HL-60/S4 treated with retinoic acid at 250 ng/mL for 4 days and 3 days (cell line): ENCODE data around the gene THEMIS.
"Not testable (repeated sequence)": the region's sequence is repeated elsewhere in the genome, so short reads cannot be mapped to it uniquely, and the experiment has no call there.

ENCODE experiments used
- in situ Hi-C: fragments of 300-500 bp; cut with MboI; formaldehyde crosslinking; loops from 2 replicates; pipeline ENCODE4 v1.7.0; 2022; ENCODE audit warnings: low sequenced_read_pairs

Gene THEMIS, protein sequence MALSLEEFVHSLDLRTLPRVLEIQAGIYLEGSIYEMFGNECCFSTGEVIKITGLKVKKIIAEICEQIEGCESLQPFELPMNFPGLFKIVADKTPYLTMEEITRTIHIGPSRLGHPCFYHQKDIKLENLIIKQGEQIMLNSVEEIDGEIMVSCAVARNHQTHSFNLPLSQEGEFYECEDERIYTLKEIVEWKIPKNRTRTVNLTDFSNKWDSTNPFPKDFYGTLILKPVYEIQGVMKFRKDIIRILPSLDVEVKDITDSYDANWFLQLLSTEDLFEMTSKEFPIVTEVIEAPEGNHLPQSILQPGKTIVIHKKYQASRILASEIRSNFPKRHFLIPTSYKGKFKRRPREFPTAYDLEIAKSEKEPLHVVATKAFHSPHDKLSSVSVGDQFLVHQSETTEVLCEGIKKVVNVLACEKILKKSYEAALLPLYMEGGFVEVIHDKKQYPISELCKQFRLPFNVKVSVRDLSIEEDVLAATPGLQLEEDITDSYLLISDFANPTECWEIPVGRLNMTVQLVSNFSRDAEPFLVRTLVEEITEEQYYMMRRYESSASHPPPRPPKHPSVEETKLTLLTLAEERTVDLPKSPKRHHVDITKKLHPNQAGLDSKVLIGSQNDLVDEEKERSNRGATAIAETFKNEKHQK

DNA sequence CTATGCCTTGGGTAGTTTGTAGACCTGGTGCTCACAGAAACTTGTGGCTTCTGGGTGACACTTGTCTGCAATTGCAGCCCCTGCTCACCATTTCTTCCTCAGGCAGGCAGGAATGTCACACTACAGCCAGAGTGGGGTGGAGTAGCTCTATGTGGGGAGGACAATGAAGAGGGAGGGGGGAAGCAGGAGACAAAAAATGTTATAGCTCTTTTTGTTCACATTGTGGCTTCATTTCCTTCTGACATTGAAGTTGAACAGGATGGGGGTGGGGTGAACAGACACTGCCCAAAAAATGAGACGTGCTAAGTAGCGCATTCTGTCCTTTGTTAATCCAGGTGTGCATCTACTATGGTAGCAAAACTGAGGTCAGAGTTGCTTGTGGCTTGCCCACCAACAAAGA is at the start of gene THEMIS:
Gene THEMIS (minus strand): TSS at position 124 of the 400 bp plus-strand sequence. CDS start 126 bp downstream, outside the sequence.
- in situ Hi-C loops: no loop called here

DNA sequence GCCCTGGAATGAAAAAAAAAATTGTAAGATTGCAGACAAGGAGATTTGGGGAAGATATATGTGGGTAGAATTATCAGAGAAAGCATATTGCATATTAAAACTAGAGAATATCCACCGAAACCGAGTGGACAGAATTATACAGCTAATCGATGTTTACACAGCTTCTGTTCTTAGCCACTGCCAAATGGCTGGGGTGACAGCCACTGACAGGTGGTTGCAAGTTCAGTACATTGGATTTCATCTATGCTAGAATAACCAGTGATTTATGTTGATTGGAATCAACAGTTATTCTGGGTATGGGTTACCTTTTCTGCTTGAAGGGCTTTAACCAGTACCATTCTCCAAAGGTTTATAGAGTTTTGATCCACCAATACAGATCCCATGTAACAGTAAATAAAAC is 48.4 kb upstream of the THEMIS start:
- in situ Hi-C loops: no loop called here

DNA sequence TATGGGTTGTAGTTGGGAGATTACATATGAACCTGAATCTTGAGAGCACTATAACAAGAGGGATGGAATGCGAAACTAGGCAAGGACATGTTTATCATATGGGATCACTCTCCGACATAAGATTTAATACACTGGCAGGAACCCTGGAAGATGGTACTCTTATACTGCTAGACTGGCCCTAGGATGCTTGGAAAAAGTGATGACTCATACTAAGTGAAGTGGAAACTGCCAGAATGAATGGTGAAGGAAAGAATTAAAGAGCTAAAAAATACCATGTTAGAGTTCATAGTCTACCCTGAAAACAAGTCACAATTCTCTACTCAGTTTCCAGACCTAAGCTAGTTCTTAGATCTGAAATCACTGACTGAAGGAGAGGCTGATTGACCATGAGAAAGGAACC is 45.5 kb upstream of the THEMIS start:
- in situ Hi-C loops: no loop called here

DNA sequence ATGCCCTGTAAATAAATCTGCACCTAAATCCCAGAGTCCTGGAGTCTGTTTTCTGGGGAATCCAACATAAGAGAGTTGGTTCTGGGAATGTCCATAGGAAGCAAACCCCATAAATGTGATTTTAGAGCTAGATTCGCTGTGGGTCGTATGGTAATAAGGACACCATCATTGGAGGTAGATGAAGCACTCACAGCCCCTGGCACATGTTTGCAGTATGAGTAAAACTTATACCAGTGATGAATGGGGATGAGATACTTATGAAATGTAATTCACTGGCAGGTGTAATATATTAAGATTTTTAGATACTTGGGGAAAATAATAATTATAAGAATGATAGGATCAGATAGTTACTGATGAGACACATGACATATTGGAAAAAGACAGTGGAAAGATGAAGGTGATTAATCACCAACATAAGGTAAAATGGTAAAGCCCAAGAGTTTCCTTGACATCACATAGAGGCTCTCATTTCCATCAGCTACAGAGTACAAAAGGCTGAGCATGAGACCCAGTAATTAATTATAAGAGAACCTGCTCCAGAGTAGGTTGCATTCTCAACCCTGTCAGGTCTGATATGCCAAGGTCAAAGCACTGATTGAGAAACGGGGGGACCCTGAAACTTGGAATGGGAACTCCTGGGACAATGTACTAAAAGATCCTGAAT is 44.7 kb upstream of the THEMIS start:
- in situ Hi-C loops: no loop called here

DNA sequence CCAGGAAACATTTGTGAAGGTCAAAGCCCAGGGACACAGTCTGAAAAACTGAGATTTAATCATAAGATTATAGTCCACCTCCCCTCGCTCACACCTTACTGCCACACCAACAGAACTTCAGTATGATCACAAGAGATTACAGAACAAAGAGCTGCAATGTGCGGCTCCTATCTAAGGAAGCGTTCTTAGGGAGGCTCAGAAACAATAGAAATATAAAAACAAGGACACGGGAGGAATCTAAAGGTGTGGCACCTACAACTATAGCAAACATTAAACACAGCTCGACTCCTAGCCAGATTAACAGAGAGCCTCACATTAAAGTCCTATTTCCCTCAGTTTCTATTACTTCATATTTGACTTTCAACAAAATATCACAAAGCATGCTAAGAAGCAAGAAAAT is 40.4 kb upstream of the THEMIS start:
- in situ Hi-C loops: no loop called here

DNA sequence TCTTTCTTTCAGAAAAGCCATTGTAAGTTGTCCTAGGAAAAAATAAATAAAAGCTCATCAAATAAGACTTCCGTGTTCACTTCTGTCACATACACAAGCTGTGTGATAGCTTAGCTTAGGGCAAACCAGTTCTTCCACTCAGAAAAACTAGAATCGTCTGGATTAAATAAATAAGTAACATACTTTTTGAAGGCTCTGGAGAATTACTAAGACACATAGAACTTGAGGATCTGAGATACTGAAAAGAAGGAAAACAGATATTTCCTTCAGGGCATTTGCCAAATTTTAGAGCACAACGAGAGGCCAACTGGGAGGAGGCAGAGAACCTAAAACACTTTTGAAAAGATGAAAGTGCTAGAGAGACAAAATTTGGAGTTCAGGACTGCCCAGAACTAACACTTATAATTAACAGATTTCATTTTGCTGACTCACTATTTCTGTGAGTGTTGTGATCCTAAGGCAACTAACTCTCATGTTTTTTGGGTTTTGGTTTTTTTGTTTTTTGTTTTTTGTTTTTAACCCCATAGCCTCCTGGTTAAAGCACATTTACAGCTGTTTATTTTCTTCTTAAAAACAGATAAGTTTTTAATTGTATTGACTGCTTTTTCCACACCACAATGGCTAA is 38.7 kb upstream of the THEMIS start:
- in situ Hi-C loops: no loop called here

DNA sequence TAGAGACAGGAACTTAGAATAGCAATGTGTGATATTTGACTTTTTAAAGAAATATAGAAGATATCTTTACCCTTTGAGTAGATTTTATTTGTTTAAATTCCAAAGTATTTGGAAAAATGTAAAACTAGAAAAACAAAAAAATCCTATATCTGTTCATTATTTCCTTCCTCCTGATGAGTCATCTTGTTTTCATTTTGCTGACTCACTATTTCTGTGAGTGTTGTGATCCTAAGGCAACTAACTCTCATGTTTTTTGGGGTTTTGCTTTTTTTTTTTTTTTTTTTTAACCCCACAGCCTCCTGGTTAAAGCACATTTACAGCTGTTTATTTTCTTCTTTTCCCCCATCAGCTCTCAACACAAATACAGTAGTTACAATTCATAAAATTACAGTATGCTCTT is 37.8 kb upstream of the THEMIS start:
- in situ Hi-C loops: no loop called here

DNA sequence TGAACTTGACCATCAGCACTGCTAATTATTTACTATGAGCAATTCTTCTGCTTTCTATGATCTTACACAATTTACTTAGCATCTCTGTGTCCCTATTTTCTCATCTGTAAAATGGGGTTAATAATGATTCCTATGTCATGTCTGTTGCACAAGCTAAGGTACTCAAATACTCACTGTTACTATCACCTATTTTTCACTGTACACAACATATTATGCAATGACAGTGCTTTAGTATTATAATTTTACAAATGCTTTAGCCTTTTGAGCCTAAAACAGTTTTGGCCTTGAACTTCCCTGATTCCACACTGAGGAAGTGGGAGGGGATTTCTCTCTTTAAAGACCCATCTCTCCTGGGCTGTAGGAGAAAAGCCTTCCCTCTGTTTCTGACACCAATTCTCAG is 36.9 kb upstream of the THEMIS start:
- in situ Hi-C loops: no loop called here

DNA sequence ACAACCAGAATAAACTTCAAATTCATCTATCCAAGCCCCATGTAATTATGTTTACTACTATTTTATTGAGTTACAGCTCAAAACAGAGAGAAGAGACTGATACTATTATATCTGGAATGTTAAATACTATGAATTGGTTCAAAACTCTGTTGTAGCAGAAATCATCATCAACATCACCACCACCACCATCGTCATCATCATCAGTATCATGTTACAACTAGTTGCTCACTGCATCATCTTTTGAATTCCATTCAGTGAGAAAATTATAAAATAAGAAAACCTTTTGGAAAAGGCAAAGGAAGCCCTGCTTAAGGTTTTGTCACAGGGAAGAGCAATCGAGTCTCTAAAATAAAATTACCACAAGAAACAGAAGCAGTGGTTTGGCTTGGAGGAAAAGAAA is 36.2 kb upstream of the THEMIS start:
- in situ Hi-C loops: no loop called here

DNA sequence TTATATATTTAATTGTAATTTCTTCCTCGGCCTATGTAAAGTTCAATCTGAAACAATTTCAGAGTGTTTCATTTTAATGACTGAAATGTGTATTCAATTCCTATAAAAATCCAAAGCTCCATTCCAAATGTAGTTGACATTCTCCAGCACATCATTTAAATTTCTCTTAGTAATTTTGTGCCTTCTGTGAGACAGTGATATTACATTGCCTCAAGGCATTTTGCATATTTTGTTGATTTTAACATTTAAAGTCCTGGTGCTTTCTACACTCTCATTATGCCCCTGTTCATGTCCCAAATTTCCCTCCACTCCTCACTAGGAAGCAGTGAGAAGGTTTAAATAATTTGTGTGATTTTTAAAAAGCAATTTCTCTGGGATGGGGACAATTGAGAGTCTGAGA is 34.1 kb upstream of the THEMIS start:
- in situ Hi-C loops: no loop called here

DNA sequence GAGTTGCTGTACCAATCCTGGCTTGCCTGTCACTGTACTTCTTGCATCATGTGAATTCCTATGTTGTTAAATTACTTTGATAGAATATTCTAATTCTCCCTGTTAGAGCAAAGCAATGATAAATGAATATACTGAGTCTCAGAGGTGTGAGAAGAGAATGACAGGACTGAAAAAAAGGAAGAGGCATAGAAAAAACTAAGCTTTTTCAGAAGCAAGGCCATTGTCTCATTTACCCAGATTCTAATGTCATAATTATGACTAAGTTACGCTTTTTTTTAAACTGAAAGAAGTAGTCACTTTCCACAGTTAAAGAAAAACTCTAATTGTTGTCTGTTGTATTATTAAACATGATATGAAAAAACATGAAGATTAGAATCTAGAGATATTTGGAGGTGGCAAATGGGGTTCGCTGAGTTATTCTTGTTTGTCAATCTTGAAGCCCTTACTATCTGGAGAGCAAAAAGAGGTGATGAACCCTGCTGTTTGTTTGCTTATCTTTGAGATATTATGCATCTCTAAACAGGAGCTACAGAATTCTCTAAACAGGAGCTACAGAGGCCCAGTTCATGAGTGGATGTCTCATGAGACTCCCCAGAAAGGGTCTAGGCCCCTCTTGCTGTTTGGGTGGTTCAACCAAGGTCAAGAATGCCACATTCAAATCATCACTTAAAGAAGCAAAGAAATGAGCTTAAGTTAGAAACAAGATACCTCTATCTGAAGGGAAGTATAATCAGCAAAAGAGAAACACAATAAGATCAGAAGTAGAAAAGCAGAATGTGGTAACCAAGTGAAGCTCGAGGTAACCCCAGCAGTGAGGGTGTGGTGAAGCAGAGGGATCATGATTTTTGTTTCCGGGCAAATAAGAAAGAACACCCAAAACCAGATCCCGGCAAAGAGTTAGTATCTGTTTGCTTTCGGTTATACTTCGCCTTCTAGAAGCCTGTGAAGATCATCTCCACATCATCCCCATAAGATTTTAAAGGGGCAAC is 33.3 kb upstream of the THEMIS start:
- in situ Hi-C loops: no loop called here

DNA sequence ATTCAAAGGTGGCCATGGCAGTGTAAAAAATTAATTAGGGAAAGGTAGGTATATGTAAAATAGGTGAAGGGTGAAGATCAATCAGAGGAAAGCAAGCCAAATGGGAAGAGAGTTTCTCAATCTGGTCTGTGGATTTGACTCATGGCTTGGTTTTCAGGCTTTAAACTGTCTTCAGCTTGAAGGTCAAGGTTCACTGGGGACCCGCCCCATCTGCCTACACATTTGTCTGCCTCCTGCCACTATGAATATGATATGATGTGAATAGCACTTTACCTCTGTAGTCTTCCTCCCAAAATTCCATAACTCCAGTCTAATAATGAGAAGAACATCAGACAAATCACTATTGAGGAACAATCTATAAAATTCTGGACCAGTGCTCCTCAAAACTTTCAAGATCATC is 32.3 kb upstream of the THEMIS start:
- in situ Hi-C loops: no loop called here

DNA sequence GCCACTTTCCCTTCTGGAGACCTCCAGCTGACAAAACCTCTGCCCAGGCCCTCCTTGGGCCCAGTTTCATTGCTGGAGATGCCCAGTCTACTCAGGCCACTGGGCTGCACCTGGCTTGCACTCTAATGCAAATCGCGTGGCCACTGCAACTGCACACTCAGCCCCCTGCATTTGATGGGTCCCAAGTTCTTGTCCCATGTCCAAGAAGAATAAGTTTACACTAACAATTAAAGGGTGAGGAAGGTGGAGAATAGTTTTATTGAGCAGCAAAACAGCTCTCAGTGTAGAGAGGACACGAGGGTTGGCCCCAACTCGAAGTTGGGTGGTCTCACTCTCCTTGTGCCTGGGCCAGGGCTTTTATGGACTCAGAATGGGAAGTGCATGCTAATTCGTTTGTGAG is 31.9 kb upstream of the THEMIS start:
- in situ Hi-C loops: no loop called here

DNA sequence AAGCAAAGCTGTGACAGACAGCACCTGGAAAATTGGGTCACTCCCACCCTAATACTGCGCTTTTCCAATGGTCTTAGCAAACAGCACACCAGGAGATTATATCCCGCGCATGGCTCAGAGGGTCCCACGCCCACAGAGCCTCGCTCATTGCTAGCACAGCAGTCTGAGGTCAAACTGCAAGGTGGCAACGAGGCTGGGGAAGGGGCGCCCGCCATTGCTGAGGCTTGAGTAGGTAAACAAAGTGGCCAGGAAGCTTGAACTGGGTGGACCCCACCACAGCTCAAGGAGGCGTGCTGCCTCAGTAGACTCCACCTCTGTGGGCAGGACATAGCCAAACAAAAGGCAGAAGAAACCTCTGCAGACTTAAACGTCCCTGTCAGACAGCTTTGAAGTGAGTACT is 25.6 kb upstream of the THEMIS start:
- in situ Hi-C loops: not testable (repeated sequence)

DNA sequence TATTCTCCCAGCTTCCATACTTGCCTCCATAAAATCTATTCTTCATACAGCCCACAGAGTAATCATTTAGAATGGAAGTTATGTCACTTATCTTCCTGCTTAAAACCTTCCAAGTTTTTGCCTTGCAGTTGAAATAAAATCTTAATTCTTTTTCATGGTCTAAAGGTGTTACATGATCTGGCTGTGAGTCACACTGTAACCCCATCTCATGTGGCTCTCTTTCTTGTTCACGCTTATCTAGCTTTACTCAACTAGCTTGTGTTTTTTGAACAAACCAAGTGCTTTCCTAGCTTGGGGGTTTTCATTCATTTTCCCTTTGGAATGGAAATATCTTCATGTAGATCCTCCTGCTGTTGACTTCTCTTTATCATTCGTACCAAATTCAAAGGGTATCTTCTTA is 23.6 kb upstream of the THEMIS start:
- in situ Hi-C loops: no loop called here

DNA sequence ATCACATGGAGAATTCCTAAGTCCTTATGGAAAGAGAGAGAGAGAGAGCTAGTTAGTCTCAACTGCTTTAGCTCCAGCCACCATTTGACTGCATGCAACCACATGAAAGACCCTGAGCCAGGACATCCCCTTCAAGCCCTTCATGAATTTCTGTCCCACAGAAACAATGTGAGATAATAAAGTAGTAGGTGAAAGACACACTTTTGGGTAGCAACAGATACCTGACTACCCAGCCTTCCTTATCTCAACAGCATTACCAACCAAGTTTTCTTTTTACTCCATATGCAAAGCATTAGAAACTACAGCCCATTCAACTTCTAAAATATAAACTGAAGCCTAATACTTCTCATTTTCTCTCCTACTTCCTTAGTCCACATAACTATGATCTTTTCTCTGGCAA is 23.2 kb upstream of the THEMIS start:
- in situ Hi-C loops: no loop called here

DNA sequence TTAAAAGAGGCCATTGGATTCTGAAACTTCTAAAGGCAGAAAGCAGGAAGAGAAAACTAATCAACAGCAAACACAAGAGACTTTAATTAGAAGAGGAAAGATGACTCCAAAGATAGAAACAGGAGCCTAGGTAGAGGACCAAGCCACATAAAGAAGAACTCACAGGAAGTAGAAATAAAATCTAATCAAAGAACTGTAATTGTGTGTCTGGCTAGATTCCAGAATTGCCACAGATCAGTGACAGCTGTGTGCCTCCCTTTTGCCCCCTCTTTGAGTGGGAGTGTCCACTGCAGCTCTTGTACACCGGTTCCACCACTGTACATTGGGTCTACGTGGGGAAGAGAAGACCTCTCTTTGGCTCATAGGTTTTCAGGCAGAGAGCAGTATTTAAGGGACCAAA is 22.3 kb upstream of the THEMIS start:
- in situ Hi-C loops: no loop called here

DNA sequence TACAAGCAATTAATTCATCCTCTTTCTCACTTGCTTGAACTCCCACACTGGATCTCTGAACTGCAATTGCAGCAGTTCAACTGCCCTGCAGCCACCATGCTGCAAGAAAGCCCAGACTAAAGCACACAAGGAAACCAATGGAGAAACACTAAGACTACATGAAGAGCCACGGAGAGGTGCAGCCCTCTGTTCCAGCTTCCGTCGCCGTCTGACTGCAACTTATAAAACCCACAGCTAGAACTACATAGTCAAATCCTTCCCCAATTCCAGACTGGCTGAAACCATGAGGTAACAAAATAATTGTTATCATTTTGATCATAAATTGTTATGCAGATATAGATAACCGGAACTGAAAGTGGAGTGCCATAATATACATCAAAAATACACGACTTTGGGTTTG is 21.1 kb upstream of the THEMIS start:
- in situ Hi-C loops: no loop called here

DNA sequence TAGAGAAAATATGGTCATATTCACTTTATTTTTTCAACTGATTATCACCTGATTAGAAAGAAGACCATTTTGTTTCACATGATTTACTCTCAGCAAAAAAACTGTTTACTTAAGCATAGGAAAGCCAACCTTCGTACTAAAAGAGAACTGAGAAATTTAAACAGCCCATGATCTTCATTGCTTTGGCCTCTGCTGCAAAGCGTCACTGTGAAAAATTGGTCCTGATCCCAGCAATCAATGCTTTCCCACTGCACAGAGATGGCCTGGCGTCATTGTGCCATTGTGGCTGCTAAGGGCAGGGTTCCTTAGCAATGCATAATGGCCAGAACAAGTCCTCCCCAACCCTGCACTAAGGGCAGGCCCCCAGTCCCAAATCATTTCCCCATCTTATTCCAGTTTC is 19.9 kb upstream of the THEMIS start:
- in situ Hi-C loops: no loop called here
